HG02885 (cell line): ENCODE measurements around the gene UGCG.
A peak's percentile ranks its signal among the peaks of the same experiment; 100 is the strongest.

Experiments used
- ATAC-seq: cut with Tn5 transposase; IDR thresholded peaks from one replicate; pipeline ENCODE4 v1.9.1; 2021; ENCODE audit warnings: mild to moderate bottlenecking; ENCODE audit not compliant: unreplicated experiment, poor library complexity

The UGCG gene

DNA sequence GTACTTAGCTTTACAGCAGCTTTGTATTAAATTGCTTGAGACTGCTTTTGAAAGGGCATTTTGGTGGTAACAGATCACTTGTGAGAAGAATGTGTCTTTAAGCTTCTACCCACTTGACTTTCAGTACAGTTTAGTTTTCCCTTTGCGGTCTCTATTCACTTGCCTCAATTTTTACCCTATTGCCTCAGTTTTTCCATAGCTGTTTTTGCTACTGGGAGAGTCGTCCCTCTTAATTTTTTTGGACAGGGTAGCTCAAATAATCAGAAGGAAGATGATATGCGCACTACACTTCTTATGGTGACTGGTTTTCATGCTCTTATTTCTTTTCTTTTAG, 18.8 kb downstream of the UGCG start:
- peak; percentile 43 for ATAC-seq

GRCh38 chr9:111916234-111916645, 19.6 kb downstream of the UGCG start:
- peak; percentile 58 for ATAC-seq

DNA sequence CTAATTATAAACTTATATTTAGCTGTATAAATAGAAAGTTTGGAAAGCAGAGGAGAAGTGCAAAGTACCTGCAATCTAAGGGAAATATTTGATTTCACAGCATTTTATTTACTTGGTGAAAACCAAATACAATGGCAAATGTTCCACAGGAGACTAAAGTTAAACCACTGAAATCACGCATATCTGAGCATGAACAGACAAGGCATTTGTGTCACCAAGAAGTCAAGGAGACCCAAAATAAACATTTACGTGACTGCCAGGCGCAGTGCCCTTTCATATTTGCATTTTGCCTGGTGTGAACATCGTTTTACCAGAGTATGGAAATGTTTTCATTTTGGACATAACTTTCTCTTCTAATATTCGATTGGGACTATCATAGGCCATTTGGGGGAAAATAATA, 20.6 kb downstream of the UGCG start:
- ATAC-seq: no peak

DNA sequence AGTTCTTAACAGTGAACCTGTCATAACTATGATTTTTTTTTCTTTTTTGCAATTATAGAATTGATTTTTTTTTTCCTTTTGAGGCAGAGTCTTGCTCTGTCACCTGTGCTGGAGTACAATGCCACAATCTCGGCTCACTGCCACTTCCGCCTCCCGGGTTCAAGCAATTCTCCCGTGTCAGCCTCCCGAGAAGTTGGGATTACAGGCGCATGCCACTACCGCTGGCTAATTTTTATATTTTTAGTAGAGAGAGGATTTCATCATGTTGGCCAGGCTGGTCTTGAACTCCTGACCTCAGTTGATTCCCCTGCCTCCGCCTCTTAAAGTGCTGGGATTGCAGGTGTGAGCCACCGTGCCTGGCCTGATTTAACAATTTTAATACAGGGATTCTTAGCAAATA, 21.4 kb downstream of the UGCG start:
- no peak for ATAC-seq

- no peak for ATAC-seq
These were observed 23.3 kb downstream of the UGCG start for GRCh38 chr9:111919875-111920274.

- ATAC-seq: no peak
These were observed 23.9 kb downstream of the UGCG start for GRCh38 chr9:111920531-111920930.

GRCh38 chr9:111922324-111923013, 25.9 kb downstream of the UGCG start:
- no peak for ATAC-seq

GRCh38 chr9:111924281-111924680, 27.7 kb downstream of the UGCG start:
- no peak for ATAC-seq

- ATAC-seq: no peak
These were observed 28.6 kb downstream of the UGCG start for GRCh38 chr9:111925017-111925770.

DNA sequence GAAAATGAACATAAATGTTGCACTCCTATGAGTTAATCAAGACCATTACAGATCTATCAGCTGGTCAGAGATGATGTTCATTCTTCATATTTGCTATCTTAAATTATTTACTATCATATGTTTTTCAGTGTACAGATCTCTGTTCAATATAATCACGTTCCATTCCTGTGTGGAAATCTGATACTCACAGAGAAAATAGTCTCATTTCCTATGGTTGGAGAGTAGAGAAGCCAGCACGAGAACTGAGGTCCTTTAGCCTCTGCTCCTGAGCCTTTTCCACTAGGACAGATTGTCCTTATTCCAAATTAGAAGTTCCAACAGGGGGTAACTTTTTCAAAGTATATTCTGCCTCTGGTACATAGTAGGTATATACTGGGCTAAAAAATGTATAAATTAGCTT, 29.2 kb downstream of the UGCG start:
- ATAC-seq: no peak

DNA sequence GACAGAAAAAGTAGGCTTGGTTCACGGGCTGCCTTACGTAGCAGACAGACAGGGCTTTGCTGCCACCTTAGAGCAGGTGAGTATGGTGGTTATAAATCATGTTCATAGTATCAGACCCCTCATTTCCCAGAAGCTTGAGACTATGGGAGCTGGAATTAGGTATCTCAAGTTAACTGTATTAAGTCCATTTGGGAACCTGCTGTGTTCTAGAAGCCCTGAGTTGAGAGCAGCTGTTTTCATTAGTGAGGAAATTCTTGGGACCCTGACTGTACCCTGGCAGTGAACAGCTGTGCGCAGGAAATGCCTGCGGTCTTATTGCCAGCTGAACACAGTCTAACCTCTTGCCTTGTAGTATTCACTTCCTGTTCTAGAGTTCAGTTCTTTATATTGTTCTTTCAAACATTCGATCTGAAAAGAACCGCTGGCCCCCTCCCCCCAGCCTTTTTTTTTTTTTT, 29.8 kb downstream of the UGCG start:
- peak; percentile 97 for ATAC-seq

- no peak for ATAC-seq
These were observed 31.7 kb downstream of the UGCG start for GRCh38 chr9:111928359-111928720.

- no peak for ATAC-seq
These were observed 38.1 kb downstream of the UGCG start for GRCh38 chr9:111934747-111935146.

- ATAC-seq: no peak
These were observed 39.8 kb downstream of the UGCG start for GRCh38 chr9:111936391-111936790.

- no peak for ATAC-seq
These were observed 40.7 kb downstream of the UGCG start for GRCh38 chr9:111937301-111937700.

DNA sequence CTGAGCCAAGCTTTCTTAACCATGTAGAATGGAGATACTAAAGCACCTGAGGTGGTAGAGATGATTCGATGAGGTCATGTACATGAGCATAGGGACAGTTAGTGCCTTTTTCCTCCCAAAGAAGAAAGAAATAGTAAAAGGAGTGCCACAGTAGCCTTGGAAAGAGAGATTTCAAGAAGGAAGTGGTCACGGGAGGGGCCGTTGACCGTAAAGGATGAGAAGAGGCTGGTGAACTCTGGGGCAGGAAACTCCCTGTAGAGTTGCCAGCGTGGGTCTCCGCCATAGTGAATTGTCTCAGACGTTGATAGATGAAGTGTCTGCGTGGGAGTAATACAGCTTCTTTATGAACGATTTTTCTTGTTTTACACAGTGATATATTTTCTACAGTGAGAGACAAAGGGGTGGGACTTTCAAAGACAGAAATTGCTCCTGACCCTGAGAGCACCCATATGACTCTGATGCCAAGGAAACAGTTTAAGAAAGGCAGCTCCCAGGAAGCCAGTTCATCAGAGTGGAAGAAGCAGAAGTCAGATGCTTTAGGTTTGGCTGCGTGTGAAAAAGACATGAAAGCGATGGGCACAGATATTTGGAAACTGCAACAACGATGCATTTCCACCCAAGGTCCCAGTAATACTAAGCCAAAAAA, 41.3 kb downstream of the UGCG start:
- peak; percentile 71 for ATAC-seq

- ATAC-seq: no peak
These were observed 41.8 kb downstream of the UGCG start for GRCh38 chr9:111938427-111938800.

DNA sequence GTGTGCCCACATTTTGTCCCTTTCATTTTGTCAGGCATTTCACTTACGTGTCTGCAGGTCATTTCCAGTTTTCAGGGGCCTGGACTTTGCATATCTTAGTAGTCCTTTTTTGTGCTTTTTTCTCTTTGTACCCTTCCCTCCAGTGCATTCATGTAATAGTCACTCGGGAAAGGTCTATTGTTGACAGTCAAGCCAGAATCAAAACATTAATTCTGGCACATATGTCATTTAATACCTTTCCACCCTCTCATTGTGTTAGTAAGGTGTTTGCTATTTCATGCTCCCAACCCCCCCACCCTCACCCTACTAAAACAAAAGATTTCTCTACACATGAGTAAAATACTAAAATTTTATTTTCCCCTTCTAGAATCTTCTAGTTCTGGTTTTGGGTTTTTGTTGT, 42.7 kb downstream of the UGCG start:
- ATAC-seq: no peak

DNA sequence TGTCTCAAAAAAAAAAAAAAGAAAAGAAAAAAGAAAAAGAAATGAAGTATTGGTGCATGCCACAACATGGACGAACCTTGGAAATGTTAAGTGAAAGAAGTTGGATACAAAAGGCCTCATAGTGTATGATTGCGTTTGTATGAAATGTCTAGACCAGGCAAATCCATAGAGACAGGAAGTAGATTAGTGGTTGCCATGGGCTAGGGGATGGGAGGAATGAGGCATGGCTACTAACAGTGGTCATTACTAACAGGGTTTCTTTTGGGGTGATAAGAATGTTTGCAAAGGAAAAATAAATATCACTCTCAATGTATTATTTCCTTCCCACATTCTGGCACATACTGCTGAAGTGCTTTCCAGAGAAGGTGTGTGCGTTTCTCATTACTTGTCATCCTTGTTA, 44.1 kb downstream of the UGCG start:
- ATAC-seq: no peak

GRCh38 chr9:111943200-111943599, 46.6 kb downstream of the UGCG start:
- no peak for ATAC-seq

- ATAC-seq: no peak
These were observed 47.1 kb downstream of the UGCG start for GRCh38 chr9:111943746-111944145.
